ENCODE results near the gene ZGPAT. TPM values are rescaled to one million over a fixed set of nuclear protein-coding genes. Genes with fewer than 3 reads are reported as not detected.

ZGPAT gene
- total and polyA plus RNA-seq, 2 of the 8 experiments (the other 6 are each of a cell fraction or from before 2014, with no cell fraction given): 14.5 to 21.4 TPM

DNA sequence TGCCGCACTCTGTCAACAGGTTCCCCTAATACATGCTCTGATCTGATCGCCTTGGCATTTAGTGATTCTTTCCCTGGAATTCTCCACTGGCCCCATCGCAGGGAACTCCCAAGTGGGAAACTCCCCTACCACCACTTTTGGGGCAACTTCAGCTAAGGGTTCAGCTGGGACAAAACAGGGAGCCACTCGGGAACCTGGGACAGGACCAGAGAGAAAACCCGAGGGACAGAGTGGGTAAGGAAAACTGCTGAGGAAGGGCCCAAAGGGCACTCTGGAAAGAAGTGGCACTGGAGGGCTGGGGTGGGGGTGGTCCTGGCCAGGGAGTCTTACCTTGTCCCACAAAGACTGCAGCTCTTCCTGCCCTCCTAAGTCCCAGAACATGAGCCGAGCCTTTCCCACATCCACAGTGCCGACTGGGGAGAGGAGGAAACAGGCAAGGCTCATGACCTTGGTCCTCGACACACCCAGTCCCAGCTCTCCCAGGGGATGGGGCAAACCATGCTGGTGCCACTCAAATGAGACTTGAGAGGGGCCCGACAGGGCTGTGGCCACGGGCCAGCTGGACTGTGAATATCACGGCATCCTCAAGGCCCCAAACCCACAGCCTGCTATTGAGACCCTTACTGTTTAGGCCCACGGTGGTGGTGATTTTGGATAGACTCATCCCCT lies 1.7 kb upstream of the ZGPAT start:
- H3K14ac ChIP-seq (ENCODE audit: insufficient read length): no peak overlapping the region
- peaks cover 3 to 22% (median 11%) of the 10 kb centered on the region in 4 experiments for H3K36me3 ChIP-seq (ENCODE audit: control insufficient read depth in 2 of 4, insufficient read depth in 4 of 4, low read length in 3 of 4)

More for the DNA sequence above, 1.7 kb upstream of the ZGPAT start:
- Histone ChIP-seq H3K4me1 (replicated peaks in 1 of 4; ENCODE audit: control insufficient read depth in 3 of 4, insufficient read depth in 4 of 4, low read length in 3 of 4) (peaks cover 0 to 11% (median 6%) of the 10 kb centered on the region in 4 experiments; a peak in 5 of 7 replicates), H3K79me1 (ENCODE audit: low read depth, low read length) (peaks cover 8% of the 10 kb centered on the region; the same call in 1 of the 2 replicates), H2AK5ac (ENCODE audit: low read depth, low read length) (no peak overlapping the region), H3K79me2 (ENCODE audit: control insufficient read depth in 1 of 2, insufficient read depth in 2 of 2, low read length in 2 of 2) (peaks cover 0 to 39% of the 10 kb centered on the region in 2 experiments; a peak in 3 of 4 replicates), H2BK20ac (ENCODE audit: low read length) (no peak overlapping the region), H4K5ac (ENCODE audit: insufficient read length, low read depth, low read length) (no peak overlapping the region), H3K23me2 (ENCODE audit: low read depth, low read length) (peaks cover 5% of the 10 kb centered on the region; the same call in 1 of the 2 replicates), H4K8ac (ENCODE audit: extremely low read depth, insufficient read depth, low read length) (no peak overlapping the region), H3K23ac (ENCODE audit: insufficient read length) (no peak overlapping the region), H3K56ac (replicated peaks; ENCODE audit: insufficient read length, low read depth, low read length) (no peak overlapping the region), H3K9ac (replicated peaks in 1 of 4; ENCODE audit: extremely low read depth in 1 of 4, low read depth in 3 of 4, low read length in 3 of 4) (no peak overlapping the region), H3K18ac (ENCODE audit: extremely low read depth, low read length) (no peak overlapping the region), H4K20me1 (replicated peaks in 1 of 2; ENCODE audit: control insufficient read depth in 1 of 2, insufficient read depth in 2 of 2, low read length in 2 of 2) (peaks cover 8 to 14% of the 10 kb centered on the region in 2 experiments), H3K4me2 (ENCODE audit: insufficient read depth in 1 of 2, low read depth in 2 of 2, low read length in 2 of 2) (peak overlapping the region; percentile 41 to 97; a peak in 3 of 4 replicates), H2BK5ac (ENCODE audit: low read depth, low read length) (no peak overlapping the region), H4K91ac (replicated peaks; ENCODE audit: insufficient read length, low read length) (no peak overlapping the region), H2BK15ac (ENCODE audit: low read length) (no peak overlapping the region), H3K4ac (replicated peaks; ENCODE audit: insufficient read length, low read depth, low read length) (no peak overlapping the region), H3K27ac (ENCODE audit: low read depth, low read length) (no peak overlapping the region), H2BK12ac (ENCODE audit: low read depth, low read length) (no peak overlapping the region), H2BK120ac (replicated peaks; ENCODE audit: low read depth, low read length) (no peak overlapping the region), H3K4me3 (ENCODE audit: extremely low read depth in 1 of 4, insufficient read depth in 2 of 4, low read depth in 3 of 4, low read length in 4 of 4) (peak overlapping the region in 1 of 4 experiments; percentile 88; a peak in 3 of 8 replicates), H3K9me3 (ENCODE audit: insufficient read depth in 2 of 2, low read depth in 1 of 2, low read length in 1 of 2) (no peaks in the 10 kb centered on the region), H2AFZ (ENCODE audit: low read length) (no peak overlapping the region), H3K27me3 (replicated peaks in 1 of 4; ENCODE audit: control insufficient read depth in 3 of 4, extremely low read depth in 1 of 4, insufficient read depth in 3 of 4, low read length in 3 of 4) (no peaks in the 10 kb centered on the region)
- POLR2A ChIA-PET (ENCODE audit: partially characterized antibody): interaction anchor here (1.2 to 4.7 kb wide), 5 partner anchors 9 to 159 kb away, joined by 3 to 49 read pairs (median 6); partner anchors contain the start of genes LIME1, TNFRSF6B and TPD52L2
- CTCF ChIA-PET (ENCODE audit: partially characterized antibody): interaction anchor here (0.5 to 1.7 kb wide), 8 partner anchors 16 to 168 kb away, joined by 3 to 5 read pairs (median 3); no protein-coding TSS in a partner anchor
- FAIRE-seq (no peak), DNase-seq (ENCODE audit: low read depth in 1 of 2, low spot score in 2 of 2) (no peak)
- 94% methylated on average over 12 of the region's 12 CpGs; no CpG with 5 or more reads in 1 of the 2 experiments for WGBS, 2 experiments (ENCODE audit: extremely low coverage in 1 of 2, insufficient coverage in 1 of 2, insufficient read length in 1 of 2, insufficient replicate concordance in 2 of 2, low coverage in 1 of 2, low lambda C conversion rate in 2 of 2, missing lambda C conversion rate in 1 of 2)
- no peak for TF ChIP-seq CEBPB (IDR thresholded peaks at IDR 0.05; ENCODE audit: low read depth, low read length)
- no peak for TF ChIP-seq CTBP2 (IDR thresholded peaks at IDR 0.05; ENCODE audit: borderline replicate concordance, insufficient read depth, insufficient read length, low read length)
- TF ChIP-seq JUN (IDR thresholded peaks at IDR 0.05; ENCODE audit: low read depth, low read length): no peak

Data from H1 (cell line).